HG03025 (cell line): ENCODE data around the gene MTF1.

ENCODE experiments used
- ATAC-seq: cut with Tn5 transposase; IDR thresholded peaks from one replicate; pipeline ENCODE4 v1.9.1; 2021; ENCODE audit warnings: mild to moderate bottlenecking, moderate library complexity; ENCODE audit not compliant: unreplicated experiment, low FRiP score

MTF1 gene

GRCh38 chr1:37872692-37873091, 13.3 kb upstream of the MTF1 start:
- ATAC-seq = no peak

- no peak for ATAC-seq
These were observed 9.1 kb upstream of the MTF1 start for GRCh38 chr1:37868466-37868865.

GRCh38 chr1:37867784-37868183, 8.4 kb upstream of the MTF1 start:
- no peak for ATAC-seq

- no peak for ATAC-seq
These were observed 7.1 kb upstream of the MTF1 start for GRCh38 chr1:37866491-37866890.

GRCh38 chr1:37865348-37866120, 6.1 kb upstream of the MTF1 start:
- ATAC-seq = no peak

GRCh38 chr1:37862330-37862729, 2.9 kb upstream of the MTF1 start:
- ATAC-seq = no peak

GRCh38 chr1:37861151-37861550, 1.8 kb upstream of the MTF1 start:
- ATAC-seq = no peak

GRCh38 chr1:37860346-37860666, 914 bp upstream of the MTF1 start:
- ATAC-seq = no peak

GRCh38 chr1:37858931-37859506, 373 bp downstream of the MTF1 start:
- peak; percentile 11 for ATAC-seq

- ATAC-seq = no peak
These were observed 5.0 kb downstream of the MTF1 start for GRCh38 chr1:37854406-37854805.

- ATAC-seq = no peak
These were observed 6.2 kb downstream of the MTF1 start for GRCh38 chr1:37853157-37853556.

GRCh38 chr1:37851782-37852210, 7.6 kb downstream of the MTF1 start:
- ATAC-seq = no peak

- ATAC-seq = no peak
These were observed 8.1 kb downstream of the MTF1 start for GRCh38 chr1:37851262-37851661.

- no peak for ATAC-seq
These were observed 8.9 kb downstream of the MTF1 start for GRCh38 chr1:37850352-37850955.

GRCh38 chr1:37849480-37849879, 9.9 kb downstream of the MTF1 start:
- no peak for ATAC-seq

- ATAC-seq = no peak
These were observed 12.6 kb downstream of the MTF1 start for GRCh38 chr1:37846647-37847339.

GRCh38 chr1:37845786-37846185, 13.6 kb downstream of the MTF1 start:
- ATAC-seq = no peak

GRCh38 chr1:37845049-37845646, 14.2 kb downstream of the MTF1 start:
- ATAC-seq = no peak

GRCh38 chr1:37844536-37844935, 14.9 kb downstream of the MTF1 start:
- ATAC-seq = no peak

- ATAC-seq = no peak
These were observed 17.7 kb downstream of the MTF1 start for GRCh38 chr1:37841652-37842051.

GRCh38 chr1:37840711-37841110, 18.7 kb downstream of the MTF1 start:
- no peak for ATAC-seq
